Hepatocyte (in vitro differentiated cells): ENCODE measurements around the gene TTC9B.

ENCODE experiments used
- CTCF ChIP-seq: fragments of 200-600 bp; sonication (generic); IDR thresholded peaks from 2 replicates; pipeline ENCODE4 v1.5.1; 2016; ENCODE audit warnings: antibody characterized with exemption, mild to moderate bottlenecking; ENCODE audit not compliant: poor library complexity
- EZH2 ChIP-seq: fragments of 200-600 bp; sonication (generic); IDR thresholded peaks from 2 replicates; pipeline ENCODE4 v1.6.1; 2016; ENCODE audit warnings: antibody characterized with exemption, mild to moderate bottlenecking, borderline replicate concordance

GRCh38 chr19:40265763-40266099, 47.5 kb upstream of the TTC9B start:
- no peak for TF ChIP-seq CTCF
- no peak for TF ChIP-seq EZH2
